GM20431 (cell line): ENCODE results near the gene SSMEM1.
"Not testable (repeated sequence)": the region's sequence is repeated elsewhere in the genome, so short reads cannot be mapped to it uniquely, and the experiment has no call there.

Experiments used
- in situ Hi-C: fragments of 300-500 bp; cut with MseI, MboI; formaldehyde crosslinking; loops from one replicate; pipeline ENCODE4 v1.15.0; 2020; ENCODE audit warnings: low sequenced_read_pairs; ENCODE audit not compliant: unreplicated experiment

The SSMEM1 gene

DNA sequence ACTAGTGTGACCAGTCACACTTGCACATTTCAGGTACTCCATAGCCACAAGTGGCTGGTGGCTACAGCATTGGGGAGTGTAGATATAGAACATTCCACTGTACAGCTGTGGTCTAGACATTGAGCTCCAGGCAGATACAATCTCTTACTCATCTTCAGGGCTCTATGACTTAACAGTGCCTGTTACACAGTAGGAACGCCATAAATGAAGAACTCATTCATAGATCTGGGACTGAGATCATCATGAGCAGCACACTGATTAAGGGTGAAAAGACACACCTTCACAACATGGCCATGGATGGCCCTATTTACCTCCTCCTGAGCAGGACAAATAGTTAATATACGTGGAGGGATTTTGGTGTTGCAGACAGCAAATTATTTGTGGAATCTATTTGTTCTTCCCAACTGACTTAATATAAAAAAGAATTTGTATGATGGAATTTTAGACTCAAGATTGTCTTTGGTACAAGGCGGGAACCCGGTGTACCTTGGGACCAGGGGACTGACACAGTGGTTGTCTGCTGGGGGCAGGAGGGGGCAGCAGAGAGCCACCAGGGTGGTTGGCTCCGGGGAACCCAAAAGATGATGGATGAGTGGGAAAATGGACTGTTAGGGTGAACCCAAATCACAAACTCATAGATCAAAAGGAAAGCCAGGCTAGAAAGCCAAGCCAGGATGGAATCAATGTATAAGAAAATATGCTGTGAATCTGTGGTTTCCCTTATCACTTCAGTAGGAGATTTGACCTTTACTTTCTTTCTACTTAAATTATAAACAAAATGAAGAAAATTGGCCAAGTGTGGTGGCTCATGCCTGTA lies 34.7 kb downstream of the SSMEM1 start:
- in situ Hi-C loops: no loop called here

DNA sequence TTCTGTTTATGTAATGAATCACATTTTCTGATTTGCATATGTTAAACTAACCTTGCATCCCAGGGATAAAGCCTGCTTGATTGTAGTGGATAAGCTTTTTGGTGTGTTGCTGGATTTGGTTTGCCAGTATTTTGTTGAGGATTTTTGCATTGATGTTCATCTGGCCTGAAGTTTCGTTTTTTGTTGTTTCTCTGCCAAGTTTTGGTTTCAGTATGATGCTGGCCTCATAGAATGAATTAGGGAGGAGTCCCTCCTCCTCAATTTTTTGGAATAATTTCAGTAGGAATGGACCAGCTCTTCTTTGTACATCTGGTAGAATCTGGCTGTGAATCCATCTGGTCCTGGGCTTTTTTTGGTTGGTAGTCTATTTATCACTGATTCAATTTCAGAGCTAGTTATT lies 35.8 kb downstream of the SSMEM1 start:
- in situ Hi-C loops: not testable (repeated sequence)

DNA sequence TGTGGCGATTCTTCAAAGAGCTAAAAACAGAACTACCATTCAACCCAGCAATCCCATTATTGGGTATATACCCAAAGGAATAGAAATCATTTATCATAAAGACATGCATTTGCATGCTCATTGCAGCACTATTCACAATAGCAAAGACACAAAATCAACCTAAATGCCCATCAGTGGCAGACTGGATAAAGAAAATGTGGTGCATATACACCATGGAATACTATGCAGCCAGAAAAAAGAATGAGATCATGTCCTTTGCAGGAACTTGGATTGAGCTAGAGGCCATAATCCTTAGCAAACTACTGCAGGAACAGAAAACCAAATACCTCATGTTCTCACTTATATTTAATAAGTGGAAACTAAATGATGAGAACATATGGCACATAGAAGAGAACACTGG lies 38.8 kb downstream of the SSMEM1 start:
- in situ Hi-C loops: not testable (repeated sequence)

DNA sequence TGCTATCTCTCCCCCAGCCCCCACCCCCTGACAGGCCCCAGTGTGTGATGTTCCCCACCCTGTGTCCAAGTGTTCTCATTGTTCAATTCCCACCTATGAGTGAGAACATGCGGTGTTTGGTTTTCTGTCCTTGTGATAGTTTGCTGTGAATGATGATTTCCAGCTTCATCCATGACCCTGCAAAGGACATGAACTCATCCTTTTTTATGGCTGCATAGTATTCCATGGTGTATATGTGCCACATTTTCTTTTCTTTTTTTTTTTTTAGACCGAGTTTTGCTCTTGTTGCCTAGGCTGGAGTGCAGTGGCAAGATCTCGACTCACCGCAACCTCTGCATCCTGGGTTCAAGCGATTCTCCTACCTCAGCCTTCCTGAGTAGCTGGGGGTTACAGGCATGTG lies 41.2 kb downstream of the SSMEM1 start:
- in situ Hi-C loops: not testable (repeated sequence)

DNA sequence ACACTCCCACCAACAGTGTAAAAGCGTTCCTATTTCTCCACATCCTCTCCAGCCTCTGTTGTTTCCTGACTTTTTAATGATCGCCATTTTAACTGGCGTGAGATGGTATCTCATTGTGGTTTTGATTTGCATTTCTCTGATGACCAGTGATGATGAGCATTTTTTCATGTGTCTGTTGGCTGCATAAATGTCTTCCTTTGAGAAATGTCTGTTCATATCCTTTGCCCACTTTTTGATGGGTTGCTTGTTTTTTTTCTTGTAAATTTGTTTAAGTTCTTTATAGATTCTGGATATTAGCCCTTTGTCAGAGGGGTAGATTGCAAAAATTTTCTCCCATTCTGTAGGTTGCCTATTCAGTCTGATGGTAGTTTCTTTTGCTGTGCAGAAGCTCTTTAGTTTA lies 42.0 kb downstream of the SSMEM1 start:
- in situ Hi-C loops: not testable (repeated sequence)

DNA sequence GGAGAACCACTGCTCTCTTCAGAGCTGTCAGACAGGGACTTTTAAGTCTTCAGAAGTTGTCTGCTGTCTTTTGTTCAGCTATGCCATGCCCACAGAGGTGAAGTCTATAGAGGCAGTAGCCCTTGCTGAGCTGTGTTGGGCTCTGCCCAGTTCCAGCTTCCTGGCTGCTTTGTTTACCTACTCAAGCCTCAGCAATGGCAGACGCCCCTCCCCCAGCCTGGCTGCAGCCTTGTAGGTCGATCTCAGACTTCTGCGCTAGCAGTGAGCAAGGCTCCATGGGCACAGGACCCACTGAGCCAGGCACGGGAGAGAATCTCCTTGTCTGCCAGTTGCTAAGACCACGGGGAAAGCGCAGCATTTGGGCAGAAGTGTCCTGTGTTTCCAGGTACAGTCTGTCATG lies 46.9 kb downstream of the SSMEM1 start:
- in situ Hi-C loops: no loop called here

DNA sequence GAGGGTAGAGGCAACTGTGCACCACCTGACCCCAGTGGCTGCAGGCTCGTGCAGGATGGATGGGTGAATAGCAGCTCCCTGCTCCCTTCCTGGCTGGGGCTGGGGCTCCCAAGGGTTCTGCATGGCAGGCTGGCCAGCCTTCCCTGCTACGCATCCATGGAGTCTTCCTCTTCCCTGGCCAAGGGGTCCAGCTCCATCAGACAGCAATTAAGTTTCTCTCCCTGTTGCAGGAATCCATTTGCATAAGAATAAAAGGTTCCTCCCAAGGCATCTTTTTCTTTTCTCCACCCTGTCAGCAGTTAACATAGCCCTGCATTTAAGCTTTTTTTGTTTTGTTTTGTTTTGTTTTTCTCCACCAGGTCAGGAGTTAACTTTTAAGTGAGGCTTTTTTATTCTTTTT lies 49.0 kb downstream of the SSMEM1 start:
- in situ Hi-C loops: no loop called here

DNA sequence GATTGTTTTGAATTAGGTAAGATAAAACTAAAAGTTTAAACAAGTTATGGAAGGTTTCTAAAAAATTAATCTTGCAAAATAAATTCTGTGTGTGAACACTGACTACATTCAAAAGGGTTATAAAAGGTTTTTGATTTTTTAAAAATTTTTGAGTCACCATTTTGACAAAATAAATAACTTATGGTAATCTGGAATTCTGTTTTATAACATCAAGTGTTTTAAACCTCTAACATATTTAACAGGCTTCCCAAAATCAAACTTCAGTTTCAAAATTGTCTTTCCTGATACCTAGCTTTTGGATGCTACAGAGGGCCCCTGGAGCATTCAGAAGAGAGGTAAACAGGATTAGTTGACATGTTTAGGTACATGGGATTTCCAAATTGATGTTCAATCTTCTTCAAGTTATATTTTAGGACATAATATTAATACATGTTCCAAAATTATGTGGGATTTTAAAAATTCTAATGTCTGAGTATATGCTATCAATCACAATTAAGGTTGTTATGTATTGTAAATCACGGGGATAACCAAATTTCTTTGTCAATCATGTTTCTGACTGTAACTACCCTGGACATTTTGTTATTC lies 50.9 kb downstream of the SSMEM1 start:
- in situ Hi-C loops: no loop called here

DNA sequence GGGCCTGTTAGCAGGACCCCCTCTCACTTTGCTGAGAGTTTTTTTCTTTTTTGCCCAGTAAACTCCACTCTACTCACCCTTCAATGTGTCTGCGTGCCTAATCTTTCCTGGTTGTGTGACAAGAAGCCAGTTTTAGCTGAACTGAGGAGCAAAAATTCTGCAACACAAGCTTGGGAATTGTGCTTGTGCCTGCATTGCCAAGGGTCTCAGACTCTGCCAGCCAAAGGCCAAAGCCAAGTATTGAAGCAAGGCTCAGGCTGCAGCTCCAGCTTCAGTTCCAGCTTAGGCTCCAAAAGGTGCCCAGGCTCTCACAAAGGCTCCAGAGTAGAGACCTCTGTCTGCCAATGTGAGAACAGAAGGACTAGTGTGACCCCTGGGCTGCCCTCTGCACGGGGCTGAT lies 54.8 kb downstream of the SSMEM1 start:
- in situ Hi-C loops: no loop called here

DNA sequence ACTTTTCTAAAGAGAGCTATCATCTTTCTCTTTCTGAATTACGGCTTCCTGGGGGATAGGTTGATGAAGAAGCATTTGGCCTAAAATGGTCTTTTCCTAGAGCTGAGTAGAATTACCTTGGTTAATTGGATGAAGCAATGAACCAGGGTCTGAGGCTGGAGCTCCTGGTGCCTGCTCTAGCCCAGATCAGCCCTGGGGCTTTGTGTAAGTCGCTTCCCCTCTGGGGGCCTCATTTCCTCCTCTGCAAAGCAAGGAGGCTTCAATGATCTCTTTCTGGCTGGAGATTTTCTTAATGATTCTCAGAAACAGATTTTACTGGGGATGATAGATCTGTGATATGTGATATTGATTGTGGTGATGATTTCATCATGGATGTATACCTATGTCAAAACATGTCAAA lies 55.5 kb downstream of the SSMEM1 start:
- in situ Hi-C loops: no loop called here
